Naive thymus-derived CD4-positive, alpha-beta T cell (primary cell): ENCODE data around the gene OR6J1. TPM values are rescaled to one million over a fixed set of nuclear protein-coding genes. Genes with fewer than 3 reads are reported as not detected.
"Not testable (repeated sequence)": the region's sequence is repeated elsewhere in the genome, so short reads cannot be mapped to it uniquely, and the experiment has no call there.

ENCODE experiments used
- ATAC-seq: fragments of 150-1000 bp; cut with Tn5 transposase; 2 replicates; pipeline ENCODE4 v1.10.0; 2021; ENCODE audit warnings: mild to moderate bottlenecking, moderate library complexity
- CTCF ChIA-PET: fragments of 350-600 bp; sonication (Branson Sonifier 250); formaldehyde crosslinking; loops from one replicate; lab custom pipeline; 2021; ENCODE audit warnings: antibody characterized with exemption; lab: Charles Lee
- POLR2A ChIA-PET: fragments of 350-600 bp; sonication (Branson Sonifier 250); formaldehyde crosslinking; loops from one replicate; lab custom pipeline; 2021; ENCODE audit warnings: antibody characterized with exemption, inconsistent platforms; lab: Charles Lee
- DNase-seq, 9 donors: peaks; one replicate each; pipeline versions ENCODE4 v3.0.0 to v3.0.0-alpha.2; 2020 to 2022; ENCODE audit warnings: mixed read lengths in 1 of 9
- H3K27ac ChIP-seq: one replicate; pipeline ENCODE4 v1.7.0; 2013; ENCODE audit warnings: mild to moderate bottlenecking, low read depth, low read length, moderate library complexity
- H3K27me3 ChIP-seq, 2 donors: one replicate each; pipeline ENCODE4 v1.7.0; 2013; ENCODE audit warnings: low read length in 2 of 2, mild to moderate bottlenecking in 2 of 2, moderate library complexity in 2 of 2; ENCODE audit not compliant: control insufficient read depth in 2 of 2, insufficient read depth in 2 of 2
- H3K36me3 ChIP-seq, 3 experiments: 1 replicate in 2 of 3; 2 replicates in 1 of 3; pipeline ENCODE4 v1.7.0; 2013; ENCODE audit warnings: low read length in 3 of 3, mild to moderate bottlenecking in 3 of 3, moderate library complexity in 1 of 3; ENCODE audit not compliant: insufficient read depth in 3 of 3, control insufficient read depth in 2 of 3
- H3K4me1 ChIP-seq, 2 donors: one replicate each; pipeline ENCODE4 v1.7.0; 2013; ENCODE audit warnings: low read length in 2 of 2, mild to moderate bottlenecking in 2 of 2, moderate library complexity in 1 of 2; ENCODE audit not compliant: control insufficient read depth in 2 of 2, insufficient read depth in 2 of 2
- H3K4me3 ChIP-seq: 2 replicates; pipeline ENCODE4 v1.7.0; 2013; ENCODE audit warnings: mild to moderate bottlenecking, low read length
- H3K9me3 ChIP-seq, 3 experiments: 1 replicate in 2 of 3; 2 replicates in 1 of 3; pipeline ENCODE4 v1.7.0; 2013; ENCODE audit warnings: low read length in 3 of 3; ENCODE audit not compliant: control insufficient read depth in 2 of 3
- H3K27ac Mint-ChIP-seq, 9 donors: one replicate each; pipeline ENCODE4 v1.8.0; 2020 to 2022; ENCODE audit warnings: mixed read lengths in 9 of 9, mild to moderate bottlenecking in 8 of 9, moderate library complexity in 5 of 9, inconsistent platforms in 2 of 9
- H3K27me3 Mint-ChIP-seq, 5 donors: one replicate each; pipeline ENCODE4 v1.8.0; 2021 to 2022; ENCODE audit warnings: mixed read lengths in 5 of 5, mild to moderate bottlenecking in 1 of 5
- H3K36me3 Mint-ChIP-seq, 5 donors: one replicate each; pipeline ENCODE4 v1.8.0; 2020 to 2022; ENCODE audit warnings: mixed read lengths in 5 of 5, mild to moderate bottlenecking in 3 of 5, inconsistent platforms in 1 of 5
- H3K4me1 Mint-ChIP-seq, 7 donors: one replicate each; pipeline ENCODE4 v1.8.0; 2020 to 2022; ENCODE audit warnings: mixed read lengths in 7 of 7, mild to moderate bottlenecking in 3 of 7, inconsistent platforms in 1 of 7
- H3K4me3 Mint-ChIP-seq, 10 donors: one replicate each; pipeline ENCODE4 v1.8.0; 2020 to 2022; ENCODE audit warnings: mild to moderate bottlenecking in 10 of 10, mixed read lengths in 10 of 10, moderate library complexity in 6 of 10, inconsistent platforms in 2 of 10
- H3K9me3 Mint-ChIP-seq, 11 donors: one replicate each; pipeline ENCODE4 v1.8.0; 2020 to 2022; ENCODE audit warnings: mixed read lengths in 11 of 11, mild to moderate bottlenecking in 4 of 11, inconsistent platforms in 1 of 11, moderate library complexity in 1 of 11
- intact Hi-C, 2 donors: fragments of 100-400 bp; cut with micrococcal nuclease; formaldehyde crosslinking; loops; one replicate each; pipeline ENCODE4 v1.15.1; 2023
- polyA plus RNA-seq, 2 donors: library from polyadenylated mRNA; unstranded; fragments of 300-500 nt; fragmentation: Illumina TruSeq; gene quantifications; one replicate each; pipeline ENCODE4 v1.2.3, GENCODE V29; 2021
- total RNA-seq, 6 experiments: library from RNA in 5 of 6; stranded (reverse) in 5 of 6; gene quantifications; 1 replicate in 5 of 6; 2 replicates in 1 of 6; pipeline ENCODE4 v1.2.3 and lab custom pipeline; 2021 to 2026

OR6J1 gene
- not detected for total RNA-seq
- polyA plus RNA-seq, result not detected
- not detected for total RNA-seq (lab: John Stamatoyannopoulos, UW)

DNA sequence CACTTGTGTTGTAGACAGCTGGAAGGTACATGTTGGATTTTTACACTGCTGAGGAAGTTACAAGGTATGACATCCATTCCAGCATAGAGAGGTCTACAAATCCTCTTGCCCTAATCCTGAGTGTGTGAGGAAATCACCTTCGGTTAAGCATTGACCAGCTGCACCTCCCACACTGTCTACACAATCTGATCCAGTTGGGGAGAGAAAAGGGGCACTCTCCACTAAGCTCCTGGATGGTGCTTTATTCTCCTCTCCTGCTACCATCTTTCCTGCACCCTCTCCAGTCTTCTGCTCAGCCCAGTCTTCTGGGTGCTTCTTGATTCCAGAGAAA, at the start of gene OR6J1:
Gene OR6J1, minus strand, starts transcription at position 48 of the 331 bp plus-strand sequence. CDS start 9,541 bp downstream, outside the sequence.
- Histone ChIP-seq H3K36me3 (no peaks in the 10 kb centered on the region), H3K27ac (no peak within 1 kb of the TSS), H3K4me1 (no peaks in the 10 kb centered on the region), H3K27me3 (no peaks in the 10 kb centered on the region), H3K9me3 (no peaks in the 10 kb centered on the region), H3K4me3 (no peak within 1 kb of the TSS)
- DNase-seq (no peak), ATAC-seq (no peak)
- Mint-ChIP-seq H3K4me1 (peaks cover 0 to 7% (median 5%) of the 10 kb centered on the region in 7 donors), H3K9me3 (peaks cover 0 to 3% (median 0%) of the 10 kb centered on the region in 11 donors), H3K27me3 (peaks cover 0 to 3% (median 0%) of the 10 kb centered on the region in 5 donors), H3K27ac (peak within 1 kb of the TSS in 3 of 9 donors; percentile 25 to 76 (median 31)), H3K36me3 (no peaks in the 10 kb centered on the region), H3K4me3 (no peak within 1 kb of the TSS)
- intact Hi-C loops, result loop anchor here in 1 of 2 donors (1.0 kb wide), 1 partner anchor 74 kb away; no protein-coding TSS in a partner anchor
- POLR2A ChIA-PET, result no interaction called here
- CTCF ChIA-PET, result interaction anchor here (0.6 to 1.5 kb wide), 6 partner anchors 9 to 211 kb away, joined by 3 to 6 read pairs (median 3); no protein-coding TSS in a partner anchor

GRCh38 chr14:22692194-22692593, 48.0 kb upstream of the OR6J1 start:
- H3K27ac Mint-ChIP-seq, result no peak overlapping the region
- no peaks in the 10 kb centered on the region for H3K4me1 ChIP-seq
- ATAC-seq, result no peak
- H3K4me1 Mint-ChIP-seq, result peaks cover 0 to 2% (median 0%) of the 10 kb centered on the region in 7 donors
- H3K4me3 Mint-ChIP-seq, result no peak overlapping the region
- H3K27me3 ChIP-seq, result no peaks in the 10 kb centered on the region
- intact Hi-C loops, result no loop called here
- ChIA-PET POLR2A (no interaction called here), CTCF (no interaction called here)
- no peaks in the 10 kb centered on the region for H3K36me3 ChIP-seq
- H3K9me3 Mint-ChIP-seq, result peaks cover 0 to 58% (median 32%) of the 10 kb centered on the region in 11 donors
- no peak overlapping the region for H3K27ac ChIP-seq
- no peak for DNase-seq
- H3K4me3 ChIP-seq, result no peak overlapping the region
- peaks cover 0 to 7% (median 0%) of the 10 kb centered on the region in 3 experiments for H3K9me3 ChIP-seq
- H3K27me3 Mint-ChIP-seq, result peaks cover 8 to 52% (median 37%) of the 10 kb centered on the region in 5 donors
- peaks cover 0 to 19% (median 7%) of the 10 kb centered on the region in 5 donors for H3K36me3 Mint-ChIP-seq

DNA sequence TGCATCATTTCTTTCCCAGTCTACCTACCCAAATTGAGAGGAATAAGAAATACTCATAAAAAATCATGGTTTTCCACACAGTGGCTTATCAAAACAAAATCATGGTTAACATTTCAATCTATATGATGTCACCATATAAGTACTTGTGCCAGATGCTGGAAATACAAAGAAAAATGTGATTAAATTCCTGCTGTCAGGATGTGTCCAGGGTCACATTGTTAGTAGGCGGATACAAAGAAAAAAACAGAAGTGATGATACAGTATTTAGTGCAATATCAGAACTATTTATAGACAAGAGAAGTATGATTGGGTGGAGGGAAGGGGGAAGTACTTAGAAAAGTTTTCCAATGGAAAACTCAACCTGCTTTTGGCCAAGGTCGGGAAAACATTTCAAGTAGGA, 47.0 kb upstream of the OR6J1 start:
- intact Hi-C loops, result no loop called here
- ATAC-seq (no peak), DNase-seq (no peak)
- Mint-ChIP-seq H3K4me1 (peaks cover 0 to 2% (median 0%) of the 10 kb centered on the region in 7 donors), H3K27me3 (peaks cover 8 to 54% (median 37%) of the 10 kb centered on the region in 5 donors), H3K4me3 (no peak overlapping the region), H3K27ac (no peak overlapping the region), H3K36me3 (peaks cover 0 to 19% (median 7%) of the 10 kb centered on the region in 5 donors), H3K9me3 (peaks cover 0 to 62% (median 38%) of the 10 kb centered on the region in 11 donors)
- no peaks in the 10 kb centered on the region for H3K36me3 ChIP-seq
- H3K4me3 ChIP-seq, result no peak overlapping the region
- peaks cover 0 to 7% (median 0%) of the 10 kb centered on the region in 3 experiments for H3K9me3 ChIP-seq
- H3K27ac ChIP-seq, result no peak overlapping the region
- ChIA-PET POLR2A (no interaction called here), CTCF (no interaction called here)
- no peaks in the 10 kb centered on the region for H3K27me3 ChIP-seq
- H3K4me1 ChIP-seq, result no peaks in the 10 kb centered on the region

GRCh38 chr14:22689199-22689598, 45.0 kb upstream of the OR6J1 start:
- peak; percentile 52 for ATAC-seq
- H3K27me3 ChIP-seq, result no peaks in the 10 kb centered on the region

GRCh38 chr14:22687969-22688368, 43.8 kb upstream of the OR6J1 start:
- Mint-ChIP-seq H3K36me3 (peaks cover 0 to 16% (median 6%) of the 10 kb centered on the region in 5 donors), H3K27me3 (peaks cover 9 to 59% (median 43%) of the 10 kb centered on the region in 5 donors), H3K9me3 (peaks cover 0 to 54% (median 30%) of the 10 kb centered on the region in 11 donors)
- H3K4me1 ChIP-seq, CTCF ChIA-PET, H3K36me3 ChIP-seq, H3K27ac Mint-ChIP-seq, intact Hi-C loops, H3K9me3 ChIP-seq, H3K27ac ChIP-seq, POLR2A ChIA-PET, H3K27me3 ChIP-seq, H3K4me3 Mint-ChIP-seq, H3K4me1 Mint-ChIP-seq, H3K4me3 ChIP-seq, DNase-seq, ATAC-seq: not testable (repeated sequence)

More at GRCh38 chr14:22689199-22689598, 45.0 kb upstream of the OR6J1 start:
- Mint-ChIP-seq H3K4me3 (no peak overlapping the region), H3K27ac (no peak overlapping the region), H3K36me3 (peaks cover 0 to 19% (median 7%) of the 10 kb centered on the region in 5 donors), H3K27me3 (peaks cover 16 to 56% (median 39%) of the 10 kb centered on the region in 5 donors), H3K9me3 (peaks cover 0 to 62% (median 38%) of the 10 kb centered on the region in 11 donors), H3K4me1 (peaks cover 0 to 5% (median 0%) of the 10 kb centered on the region in 7 donors)
- H3K9me3 ChIP-seq, result peaks cover 0 to 7% (median 0%) of the 10 kb centered on the region in 3 experiments
- intact Hi-C loops, result no loop called here
- no peak for DNase-seq
- POLR2A ChIA-PET, result interaction anchor here (0.8 kb wide), 1 partner anchor 63 kb away, joined by 4 read pairs; no protein-coding TSS in a partner anchor
- no peaks in the 10 kb centered on the region for H3K36me3 ChIP-seq
- no peaks in the 10 kb centered on the region for H3K4me1 ChIP-seq
- CTCF ChIA-PET, result no interaction called here
- no peak overlapping the region for H3K27ac ChIP-seq
- no peak overlapping the region for H3K4me3 ChIP-seq

- H3K27ac ChIP-seq, DNase-seq, H3K4me3 ChIP-seq, H3K4me3 Mint-ChIP-seq, POLR2A ChIA-PET, ATAC-seq, H3K9me3 ChIP-seq, H3K4me1 Mint-ChIP-seq, H3K36me3 ChIP-seq, intact Hi-C loops, H3K27me3 ChIP-seq, H3K27ac Mint-ChIP-seq, CTCF ChIA-PET, H3K4me1 ChIP-seq, H3K36me3 Mint-ChIP-seq: not testable (repeated sequence)
- Mint-ChIP-seq H3K9me3 (peaks cover 0 to 36% (median 19%) of the 10 kb centered on the region in 11 donors), H3K27me3 (peaks cover 9 to 54% (median 45%) of the 10 kb centered on the region in 5 donors)
Measured at GRCh38 chr14:22686176-22686611, 42.0 kb upstream of the OR6J1 start.

- Histone ChIP-seq H3K4me3 (no peak overlapping the region), H3K4me1 (no peaks in the 10 kb centered on the region), H3K9me3 (no peaks in the 10 kb centered on the region), H3K27me3 (no peaks in the 10 kb centered on the region), H3K27ac (no peak overlapping the region), H3K36me3 (no peaks in the 10 kb centered on the region)
- POLR2A ChIA-PET, result no interaction called here
- Mint-ChIP-seq H3K27me3 (peaks cover 9 to 47% (median 42%) of the 10 kb centered on the region in 5 donors), H3K9me3 (peaks cover 0 to 29% (median 17%) of the 10 kb centered on the region in 11 donors), H3K4me1 (peaks cover 0 to 5% (median 0%) of the 10 kb centered on the region in 7 donors), H3K36me3 (peaks cover 0 to 9% (median 0%) of the 10 kb centered on the region in 5 donors), H3K4me3 (no peak overlapping the region), H3K27ac (no peak overlapping the region)
- intact Hi-C loops, result no loop called here
- DNase-seq, result no peak
- CTCF ChIA-PET, result no interaction called here
- ATAC-seq, result no peak
Measured at GRCh38 chr14:22685467-22685866, 41.3 kb upstream of the OR6J1 start.
